ENCODE results near the gene GREB1.

Gene GREB1

DNA sequence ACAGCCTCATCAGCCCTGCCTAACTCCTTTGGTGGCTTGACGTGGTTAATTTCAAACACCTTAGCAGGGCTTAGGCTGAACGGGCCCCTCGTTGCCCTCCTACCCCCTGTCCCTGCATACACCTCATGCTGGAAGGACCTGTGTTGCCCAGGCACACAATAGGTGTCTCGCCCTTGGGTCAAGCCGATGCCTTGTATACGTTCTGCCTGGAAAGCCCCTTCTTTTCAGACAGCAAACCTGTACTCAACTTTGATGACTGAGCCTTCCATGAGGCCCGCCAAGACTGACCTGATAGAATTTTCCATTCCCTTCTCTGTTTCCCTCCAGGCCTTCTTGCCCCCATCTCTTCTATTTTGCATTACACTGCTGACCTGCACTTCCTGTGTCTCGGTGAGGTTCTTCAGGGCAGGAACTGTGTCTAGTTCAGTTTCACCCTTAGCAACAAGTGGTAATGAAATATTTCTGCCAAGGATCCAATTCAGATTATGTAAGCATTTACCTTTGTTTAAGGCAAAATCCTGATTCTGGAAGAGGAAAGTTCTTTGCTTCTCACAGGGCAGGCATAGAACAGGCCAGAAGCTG lies 7.9 kb downstream of the GREB1 start:
- H3K36me3 Mint-ChIP-seq (ENCODE audit: low read depth) = no peaks in the 10 kb centered on the region
- H3K4me3 Mint-ChIP-seq = no peak overlapping the region
- H3K4me1 Mint-ChIP-seq (ENCODE audit: low read depth) = no peaks in the 10 kb centered on the region
- no peaks in the 10 kb centered on the region for H3K9me3 Mint-ChIP-seq
- peaks cover 12% of the 10 kb centered on the region for H3K27me3 Mint-ChIP-seq
- H3K27ac Mint-ChIP-seq = no peak overlapping the region

DNA sequence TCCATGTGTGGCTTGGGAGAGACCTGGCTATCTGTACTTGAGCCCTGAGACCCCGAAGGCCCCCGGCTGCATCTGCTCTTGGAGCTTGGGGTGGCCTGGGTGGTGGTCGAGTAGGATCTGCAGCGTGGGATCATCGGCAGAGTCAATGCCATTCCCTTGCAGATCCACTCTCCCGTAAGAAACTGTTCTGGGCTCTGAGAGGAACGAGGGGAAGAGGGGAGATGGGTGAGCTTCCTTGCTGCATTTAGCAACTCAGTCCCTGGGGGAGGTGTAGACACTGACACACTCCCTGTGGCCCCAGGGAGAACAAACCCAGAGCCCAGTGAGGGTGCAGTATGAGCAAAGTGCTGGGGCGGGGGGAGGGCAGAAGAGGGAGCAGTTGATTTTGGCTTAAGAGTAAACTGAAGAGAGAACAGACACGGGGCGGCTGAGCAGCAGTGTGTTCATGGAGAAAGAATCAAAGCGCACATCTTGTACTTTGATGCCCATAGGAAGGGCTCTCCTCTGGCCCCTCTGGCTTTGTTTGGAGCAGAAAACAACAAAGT lies 8.5 kb downstream of the GREB1 start:
- Mint-ChIP-seq H3K9me3 (no peaks in the 10 kb centered on the region), H3K27ac (no peak overlapping the region), H3K36me3 (ENCODE audit: low read depth) (no peaks in the 10 kb centered on the region), H3K27me3 (peaks cover 12% of the 10 kb centered on the region), H3K4me1 (ENCODE audit: low read depth) (no peaks in the 10 kb centered on the region), H3K4me3 (no peak overlapping the region)

DNA sequence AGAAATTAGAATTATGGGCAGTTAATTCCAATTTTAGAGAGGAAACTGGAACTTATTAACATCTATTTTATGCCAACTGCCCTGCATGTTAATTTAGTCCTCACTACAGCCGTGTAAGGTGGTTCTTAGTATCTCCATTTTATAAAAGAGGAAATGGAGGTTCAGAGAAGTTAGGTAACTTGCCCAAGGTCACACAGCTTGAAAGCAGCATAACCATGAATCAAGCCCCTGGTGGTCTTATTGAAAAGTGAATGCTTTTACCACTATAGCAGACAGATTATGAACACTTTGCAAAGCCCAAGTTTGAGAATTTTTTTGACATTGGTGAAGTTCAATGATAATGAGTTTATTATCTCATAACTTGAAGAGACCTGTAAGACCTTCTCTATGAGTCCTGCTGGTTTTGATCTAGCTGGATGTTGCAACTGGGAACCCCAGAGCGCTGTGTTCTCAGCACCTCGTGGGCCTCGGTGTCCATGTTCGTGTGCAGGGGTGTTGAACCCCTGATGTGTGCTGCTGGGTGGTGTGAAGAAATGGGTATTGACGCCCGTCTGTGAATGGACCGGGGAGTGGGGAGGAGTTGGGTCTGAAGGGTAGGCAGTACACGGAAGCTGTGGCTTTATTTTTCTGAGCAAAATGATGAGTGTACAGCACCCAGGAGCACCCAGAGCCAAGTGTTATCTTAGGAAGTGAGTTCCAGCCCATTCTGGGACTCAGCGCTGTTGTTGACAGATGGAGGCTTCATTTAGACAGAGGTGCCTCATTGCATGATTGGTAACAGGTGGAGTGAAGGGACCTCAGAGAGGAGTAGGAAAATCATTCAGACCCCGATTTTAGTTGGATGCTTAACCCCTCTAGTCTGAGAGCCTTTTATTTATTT lies 9.7 kb downstream of the GREB1 start:
- no peaks in the 10 kb centered on the region for H3K36me3 Mint-ChIP-seq (ENCODE audit: low read depth)
- H3K9me3 Mint-ChIP-seq = no peaks in the 10 kb centered on the region
- no peaks in the 10 kb centered on the region for H3K4me1 Mint-ChIP-seq (ENCODE audit: low read depth)
- H3K27ac Mint-ChIP-seq = no peak overlapping the region
- H3K27me3 Mint-ChIP-seq = peaks cover 18% of the 10 kb centered on the region
- H3K4me3 Mint-ChIP-seq = no peak overlapping the region

GRCh38 chr2:11546072-11546471 lies 12.2 kb downstream of the GREB1 start:
- no peak overlapping the region for H3K27ac Mint-ChIP-seq
- H3K36me3 Mint-ChIP-seq (ENCODE audit: low read depth) = no peaks in the 10 kb centered on the region
- no peaks in the 10 kb centered on the region for H3K9me3 Mint-ChIP-seq
- peaks cover 22% of the 10 kb centered on the region for H3K27me3 Mint-ChIP-seq
- H3K4me3 Mint-ChIP-seq = no peak overlapping the region
- no peaks in the 10 kb centered on the region for H3K4me1 Mint-ChIP-seq (ENCODE audit: low read depth)

GRCh38 chr2:11547912-11548497 lies 14.2 kb downstream of the GREB1 start:
- Mint-ChIP-seq H3K27me3 (peaks cover 25% of the 10 kb centered on the region), H3K9me3 (no peaks in the 10 kb centered on the region), H3K36me3 (ENCODE audit: low read depth) (no peaks in the 10 kb centered on the region), H3K27ac (no peak overlapping the region), H3K4me3 (no peak overlapping the region), H3K4me1 (ENCODE audit: low read depth) (no peaks in the 10 kb centered on the region)

GRCh38 chr2:11550302-11550701 lies 16.5 kb downstream of the GREB1 start:
- Mint-ChIP-seq H3K36me3 (ENCODE audit: low read depth) (no peaks in the 10 kb centered on the region), H3K27me3 (peaks cover 40% of the 10 kb centered on the region), H3K4me3 (no peak overlapping the region), H3K4me1 (ENCODE audit: low read depth) (peaks cover 6% of the 10 kb centered on the region), H3K27ac (no peak overlapping the region), H3K9me3 (no peaks in the 10 kb centered on the region)

DNA sequence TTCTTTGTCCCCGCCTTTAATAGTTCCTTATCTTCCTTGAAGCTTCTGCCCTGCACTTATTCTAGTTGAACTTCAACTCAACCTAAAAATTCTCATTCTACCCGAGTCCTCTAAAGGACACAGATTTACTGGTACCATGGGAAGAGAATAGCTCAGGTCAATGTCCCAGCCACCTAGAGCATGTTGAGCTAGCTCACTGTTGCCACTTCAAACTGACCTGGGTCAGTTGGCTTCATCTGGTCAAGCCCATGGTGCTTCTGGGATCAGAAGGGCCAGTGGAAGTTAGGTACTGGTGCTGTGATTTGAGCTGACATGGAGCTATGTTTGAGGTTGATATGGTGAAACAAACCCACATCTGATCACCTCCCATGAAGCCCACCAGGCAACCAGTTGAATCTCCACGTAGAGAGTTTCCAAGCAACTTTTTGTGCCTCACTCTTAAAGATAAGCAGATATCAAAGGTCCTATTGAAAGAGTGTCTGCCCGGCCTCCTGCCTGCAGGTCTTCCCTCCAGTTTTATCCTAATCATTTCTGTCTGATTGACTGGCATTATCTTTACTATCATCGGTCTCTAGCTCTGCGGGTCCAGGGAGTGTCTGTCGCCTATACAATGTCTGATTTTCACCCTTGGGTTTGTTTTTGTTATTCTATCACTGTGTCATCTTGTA lies 17.2 kb downstream of the GREB1 start:
- peaks cover 48% of the 10 kb centered on the region for H3K27me3 Mint-ChIP-seq
- H3K9me3 Mint-ChIP-seq = no peaks in the 10 kb centered on the region
- no peak overlapping the region for H3K27ac Mint-ChIP-seq
- no peaks in the 10 kb centered on the region for H3K36me3 Mint-ChIP-seq (ENCODE audit: low read depth)
- H3K4me3 Mint-ChIP-seq = no peak overlapping the region
- H3K4me1 Mint-ChIP-seq (ENCODE audit: low read depth) = peaks cover 6% of the 10 kb centered on the region

GRCh38 chr2:11551569-11552259 lies 17.9 kb downstream of the GREB1 start:
- H3K27me3 Mint-ChIP-seq = peaks cover 54% of the 10 kb centered on the region
- H3K4me3 Mint-ChIP-seq = no peak overlapping the region
- no peak overlapping the region for H3K27ac Mint-ChIP-seq
- no peaks in the 10 kb centered on the region for H3K9me3 Mint-ChIP-seq
- H3K4me1 Mint-ChIP-seq (ENCODE audit: low read depth) = peaks cover 6% of the 10 kb centered on the region
- H3K36me3 Mint-ChIP-seq (ENCODE audit: low read depth) = no peaks in the 10 kb centered on the region

DNA sequence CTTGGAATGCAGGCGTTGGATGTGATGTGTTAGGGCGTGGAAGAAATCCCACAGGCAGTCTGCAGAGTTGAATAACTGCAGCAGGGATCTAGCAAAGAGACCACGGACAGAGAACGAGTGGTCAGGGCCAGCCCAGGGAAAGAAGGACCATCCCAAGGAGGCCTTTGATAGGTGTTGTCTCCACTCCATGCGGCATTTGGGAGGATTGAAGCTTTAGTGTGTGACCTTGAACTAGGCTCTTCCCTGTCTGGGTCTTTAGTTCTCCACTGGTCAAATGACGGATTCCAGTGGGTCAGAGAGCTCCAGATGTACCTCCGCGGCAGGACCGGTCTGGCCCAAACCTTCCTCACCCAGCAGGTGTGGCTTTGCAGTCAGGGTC lies 18.4 kb downstream of the GREB1 start:
- Mint-ChIP-seq H3K27me3 (peaks cover 59% of the 10 kb centered on the region), H3K4me3 (no peak overlapping the region), H3K9me3 (no peaks in the 10 kb centered on the region), H3K4me1 (ENCODE audit: low read depth) (peaks cover 6% of the 10 kb centered on the region), H3K36me3 (ENCODE audit: low read depth) (no peaks in the 10 kb centered on the region), H3K27ac (no peak overlapping the region)

DNA sequence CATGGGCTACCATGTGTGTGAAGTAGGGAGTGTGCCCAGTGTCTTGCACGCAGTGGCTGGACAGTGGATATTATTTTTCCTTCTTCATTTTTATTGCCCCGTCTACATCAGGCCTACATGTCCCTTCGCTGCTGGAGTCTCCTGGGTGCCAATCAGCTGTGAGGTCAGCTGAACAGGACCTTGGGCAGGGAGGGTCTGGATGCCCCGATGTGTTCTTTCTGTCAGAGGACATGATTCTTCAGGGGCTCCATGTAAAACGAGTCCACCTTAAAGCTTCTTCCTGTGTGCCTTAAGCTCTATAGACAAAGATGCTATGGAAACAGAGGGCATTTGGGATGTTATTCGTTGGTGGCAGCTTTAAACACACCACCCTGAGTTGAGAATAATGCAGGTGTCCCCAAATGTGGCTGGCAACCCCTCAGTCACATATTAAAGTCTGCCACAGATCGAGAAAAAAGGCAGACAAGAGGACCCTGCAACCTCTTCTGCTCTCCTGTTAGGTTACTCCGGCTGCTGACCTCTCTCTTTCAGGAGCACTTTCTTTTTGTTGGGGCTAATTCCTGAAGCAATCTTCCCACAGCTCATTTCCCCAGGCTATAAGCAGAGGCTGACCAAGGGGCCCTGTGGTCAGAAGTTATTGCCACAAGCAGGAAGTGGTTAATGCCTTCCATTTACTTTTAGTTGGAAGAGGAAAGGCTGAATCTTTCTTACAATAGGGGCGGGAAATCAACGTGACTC lies 20.0 kb downstream of the GREB1 start:
- Mint-ChIP-seq H3K4me1 (ENCODE audit: low read depth) (peaks cover 6% of the 10 kb centered on the region), H3K27ac (no peak overlapping the region), H3K36me3 (ENCODE audit: low read depth) (no peaks in the 10 kb centered on the region), H3K27me3 (peaks cover 62% of the 10 kb centered on the region), H3K4me3 (no peak overlapping the region), H3K9me3 (no peaks in the 10 kb centered on the region)

DNA sequence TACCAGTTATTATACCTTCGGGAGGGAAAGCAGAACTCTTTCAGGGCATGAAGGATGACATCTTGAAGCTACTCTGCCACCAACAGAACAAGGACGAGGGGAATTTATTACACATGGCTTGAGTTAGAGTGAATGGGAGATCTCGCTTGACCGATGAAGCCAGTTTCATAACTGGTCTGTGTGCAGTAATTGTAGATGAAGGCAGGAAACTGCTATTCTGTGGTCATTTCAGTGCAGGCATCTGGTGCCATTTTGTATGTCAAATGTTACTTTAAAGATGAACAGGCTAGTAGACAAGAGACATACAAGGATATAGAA lies 20.5 kb downstream of the GREB1 start:
- Mint-ChIP-seq H3K27ac (no peak overlapping the region), H3K9me3 (no peaks in the 10 kb centered on the region), H3K4me3 (no peak overlapping the region), H3K27me3 (peaks cover 67% of the 10 kb centered on the region), H3K36me3 (ENCODE audit: low read depth) (no peaks in the 10 kb centered on the region), H3K4me1 (ENCODE audit: low read depth) (peaks cover 6% of the 10 kb centered on the region)

GRCh38 chr2:11556101-11556806 lies 22.4 kb downstream of the GREB1 start:
- no peak overlapping the region for H3K27ac Mint-ChIP-seq
- H3K4me1 Mint-ChIP-seq (ENCODE audit: low read depth) = peaks cover 6% of the 10 kb centered on the region
- H3K27me3 Mint-ChIP-seq = peaks cover 62% of the 10 kb centered on the region
- H3K4me3 Mint-ChIP-seq = no peak overlapping the region
- no peaks in the 10 kb centered on the region for H3K36me3 Mint-ChIP-seq (ENCODE audit: low read depth)
- no peaks in the 10 kb centered on the region for H3K9me3 Mint-ChIP-seq

DNA sequence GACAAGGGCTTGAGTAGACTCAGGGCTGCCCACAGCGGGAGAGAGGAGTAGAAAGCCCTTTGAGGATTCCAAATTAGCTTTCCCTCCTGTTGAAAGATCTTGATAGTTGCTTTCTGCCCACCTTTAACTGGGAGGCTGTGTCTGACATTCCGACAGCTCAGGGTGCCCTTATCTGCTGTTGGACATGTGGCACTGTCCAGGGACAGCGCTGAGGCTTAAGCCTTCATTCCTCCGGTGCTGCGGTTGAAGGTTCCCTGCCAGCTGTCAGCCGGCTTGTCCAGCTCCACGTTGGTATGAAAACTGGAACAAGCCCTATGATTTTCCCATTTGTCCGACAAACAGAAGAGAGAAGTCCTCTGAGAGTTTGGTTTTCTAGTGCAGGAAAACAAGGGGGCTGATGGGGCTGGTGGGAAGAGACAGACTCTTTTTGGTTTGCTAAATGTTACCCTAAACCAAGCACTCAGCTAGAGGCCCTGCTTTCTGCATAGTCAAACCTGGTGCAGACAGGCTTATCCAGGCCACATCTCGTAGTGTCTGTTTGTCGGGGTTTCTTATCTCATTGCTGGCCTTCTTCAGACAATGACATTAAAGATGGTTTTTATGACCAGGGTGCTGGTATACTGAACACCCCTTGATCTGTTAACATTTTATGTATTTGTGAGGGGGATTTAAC lies 24.5 kb downstream of the GREB1 start:
- Mint-ChIP-seq H3K4me3 (no peak overlapping the region), H3K36me3 (ENCODE audit: low read depth) (no peaks in the 10 kb centered on the region), H3K27me3 (peaks cover 57% of the 10 kb centered on the region), H3K9me3 (no peaks in the 10 kb centered on the region), H3K4me1 (ENCODE audit: low read depth) (peaks cover 6% of the 10 kb centered on the region), H3K27ac (no peak overlapping the region)

Measured in stimulated activated naive CD8-positive, alpha-beta T cell treated with anti-CD3 and anti-CD28 coated beads, Interleukin-15, Interleukin-2, amounts not matched to agents 100 ng/mL and 50 ng/mL, for 24 hours (primary cell).